ENCODE results near the gene RPS6KC1.
"Not testable (repeated sequence)": the region's sequence is repeated elsewhere in the genome, so short reads cannot be mapped to it uniquely, and the experiment has no call there.

The RPS6KC1 gene

DNA sequence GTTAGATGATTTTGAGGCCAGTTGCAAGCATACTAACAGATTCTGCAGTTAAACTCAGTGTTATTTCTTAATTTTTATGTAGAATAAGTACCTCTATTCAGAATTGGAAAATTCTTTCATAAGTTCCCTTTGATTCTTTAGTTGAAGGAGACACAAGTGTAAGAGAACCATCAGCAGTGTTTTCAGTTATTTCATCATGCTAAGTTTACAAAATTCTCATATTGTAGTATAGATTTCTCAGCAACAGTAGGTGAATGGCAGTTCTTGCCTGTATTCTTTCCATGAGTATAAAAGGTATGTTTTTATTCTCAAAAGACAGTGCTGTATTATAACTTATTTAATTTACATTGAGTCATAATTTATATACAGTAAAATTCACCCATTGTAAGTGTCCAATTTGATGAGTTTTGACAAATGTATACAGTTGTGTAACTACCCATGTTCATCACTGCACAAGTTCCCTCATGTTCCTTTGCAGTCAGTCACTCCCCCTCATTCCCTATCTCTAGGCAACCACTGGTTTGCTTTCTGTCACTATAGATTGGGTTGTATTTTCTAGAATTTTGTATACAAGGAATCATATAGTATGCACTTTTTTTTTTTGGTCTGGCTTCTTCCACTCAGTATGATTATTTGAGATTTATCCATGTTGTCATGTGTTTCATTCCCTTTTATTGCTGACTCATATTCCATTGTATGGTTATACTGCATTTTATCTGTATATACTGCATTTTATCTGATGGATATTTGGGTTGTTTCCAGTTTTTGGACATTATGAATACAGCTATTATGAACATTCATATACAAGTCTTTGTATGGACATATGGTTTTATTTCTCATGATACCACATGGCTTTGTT lies 3.9 kb downstream of the RPS6KC1 start:
- no peak for DNase-seq

GRCh38 chr1:213055767-213056166 lies 4.7 kb downstream of the RPS6KC1 start:
- DNase-seq, result no peak

DNA sequence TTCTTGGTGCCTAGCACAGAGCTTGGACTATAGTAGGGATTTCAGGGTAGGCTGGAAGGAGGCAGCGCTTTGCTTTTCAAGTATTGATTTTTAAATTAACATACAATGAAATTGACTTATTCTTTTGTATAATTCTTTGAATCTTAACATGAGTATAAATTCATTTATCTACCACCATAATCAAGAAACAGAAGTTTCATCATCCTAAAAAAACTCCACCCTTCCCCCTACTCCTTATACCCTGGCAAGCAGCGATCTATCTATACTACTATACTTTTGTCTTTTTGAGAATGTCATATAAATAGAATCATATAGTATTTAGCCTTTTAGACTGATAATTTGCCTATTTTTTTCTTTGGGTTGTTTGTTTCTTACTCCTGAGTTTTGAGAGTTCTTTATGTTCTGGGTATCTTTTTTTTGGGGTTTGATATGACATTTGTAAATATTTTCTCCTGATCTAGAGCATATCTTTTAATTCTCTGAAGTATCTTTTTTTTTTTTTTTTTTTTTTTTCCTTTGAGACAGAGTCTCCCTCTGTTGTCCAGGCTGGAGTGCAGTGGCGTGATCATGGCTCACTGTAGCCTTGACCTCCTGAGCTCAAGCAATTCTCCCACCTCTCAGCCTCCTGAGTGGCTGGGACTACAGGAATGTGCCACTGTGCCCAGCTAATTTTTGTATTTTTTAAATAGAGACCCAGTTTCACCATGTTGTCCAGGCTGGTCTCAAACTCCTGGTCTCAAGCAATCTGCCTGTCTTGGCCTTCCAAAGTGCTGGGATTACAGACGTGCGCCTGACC lies 6.4 kb downstream of the RPS6KC1 start:
- no peak for DNase-seq

GRCh38 chr1:213060836-213061235 lies 9.8 kb downstream of the RPS6KC1 start:
- DNase-seq, result peak; percentile 92

GRCh38 chr1:213061263-213061662 lies 10.2 kb downstream of the RPS6KC1 start:
- DNase-seq, result peak; percentile 78

GRCh38 chr1:213065800-213066199 lies 14.8 kb downstream of the RPS6KC1 start:
- no peak for DNase-seq

DNA sequence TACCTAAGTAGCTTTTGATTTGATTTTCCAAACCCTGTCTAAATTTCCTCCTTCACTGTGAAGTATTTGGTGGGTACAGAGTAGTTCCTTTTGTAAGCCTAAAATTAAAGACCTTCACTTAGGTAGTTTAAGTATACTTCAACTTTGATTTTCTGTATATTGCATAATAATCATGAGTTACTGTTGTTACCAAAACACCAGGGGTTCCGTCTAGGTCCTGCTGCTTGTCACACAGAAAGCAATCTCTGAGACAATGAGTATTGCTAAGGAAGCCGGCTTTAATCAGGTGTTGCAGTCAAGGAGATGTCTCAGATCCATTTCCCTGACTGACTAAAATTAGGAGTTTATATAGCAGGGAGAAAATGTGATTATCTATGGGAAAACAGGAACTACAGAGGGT lies 15.3 kb downstream of the RPS6KC1 start:
- no peak for DNase-seq

DNA sequence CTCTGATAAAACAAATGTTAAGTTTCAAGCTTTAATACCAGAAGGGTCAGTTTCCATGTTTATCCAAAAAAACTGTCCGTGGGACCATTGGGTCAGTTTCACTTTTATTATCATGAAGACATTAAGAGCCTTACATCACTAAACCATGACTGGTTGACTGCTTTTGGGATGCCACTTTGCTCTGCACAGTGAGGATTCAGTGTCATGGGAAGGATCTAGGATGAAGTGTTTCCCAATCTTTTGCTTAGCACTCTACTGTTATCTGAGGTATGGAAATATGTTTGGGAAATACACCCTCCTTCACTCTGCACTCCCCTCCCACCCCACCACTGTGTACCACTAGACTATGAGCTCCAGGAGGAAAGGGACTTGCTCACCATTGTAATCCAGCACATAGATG lies 16.3 kb downstream of the RPS6KC1 start:
- DNase-seq, result no peak

- DNase-seq, result no peak
Measured at GRCh38 chr1:213070406-213070805, 19.4 kb downstream of the RPS6KC1 start.

DNA sequence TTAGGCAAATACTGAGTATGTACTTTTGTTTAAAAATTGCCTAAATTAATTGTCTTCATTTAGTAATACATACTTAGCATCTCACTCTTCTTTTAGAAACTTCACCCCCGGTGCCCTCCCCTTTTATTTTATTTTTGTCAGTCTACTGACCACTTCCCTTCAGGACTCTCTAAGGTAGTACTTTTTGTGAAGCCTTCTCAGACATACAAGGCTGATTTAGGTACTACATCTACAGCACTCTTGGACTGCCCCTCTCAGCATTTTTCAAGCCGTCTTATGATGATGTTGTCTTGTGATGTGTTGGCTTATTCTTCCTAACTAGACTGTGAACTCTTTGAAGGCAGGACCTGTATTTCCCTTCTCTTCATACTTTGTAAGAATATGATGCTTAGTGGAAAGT lies 24.7 kb downstream of the RPS6KC1 start:
- DNase-seq, result no peak

DNA sequence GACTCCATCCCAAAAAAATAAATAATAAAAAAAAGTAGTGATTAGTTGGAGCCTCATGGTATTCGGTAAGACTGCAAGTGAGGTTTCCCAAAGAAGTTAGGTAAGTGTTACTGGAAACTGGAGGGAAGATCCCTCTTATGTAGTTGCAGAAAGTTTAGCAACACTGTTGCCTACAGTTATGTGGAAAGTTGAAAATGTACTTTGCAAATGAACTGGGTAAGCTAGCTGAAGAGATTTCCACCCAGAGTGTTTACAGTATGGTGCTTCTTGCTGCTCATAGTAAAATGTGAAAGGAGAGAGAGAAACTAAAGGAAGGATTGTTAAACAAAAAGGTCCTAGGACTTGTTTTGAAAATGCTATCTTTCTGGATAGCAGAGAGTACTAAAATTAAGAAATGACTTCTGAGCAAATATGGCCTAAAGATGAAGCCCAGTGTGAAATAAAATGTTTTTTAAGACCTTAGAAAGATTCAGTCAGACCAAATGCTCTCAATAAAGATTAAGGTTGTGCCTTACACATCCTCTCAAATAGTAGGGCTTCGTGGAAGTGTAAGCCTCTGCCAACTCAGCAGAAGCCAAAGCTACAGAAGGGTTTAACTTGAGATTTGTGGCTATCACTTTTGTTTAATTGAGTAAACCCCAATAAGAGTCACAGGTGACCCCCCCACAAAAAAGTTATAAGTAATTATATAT lies 31.5 kb downstream of the RPS6KC1 start:
- no peak for DNase-seq

DNA sequence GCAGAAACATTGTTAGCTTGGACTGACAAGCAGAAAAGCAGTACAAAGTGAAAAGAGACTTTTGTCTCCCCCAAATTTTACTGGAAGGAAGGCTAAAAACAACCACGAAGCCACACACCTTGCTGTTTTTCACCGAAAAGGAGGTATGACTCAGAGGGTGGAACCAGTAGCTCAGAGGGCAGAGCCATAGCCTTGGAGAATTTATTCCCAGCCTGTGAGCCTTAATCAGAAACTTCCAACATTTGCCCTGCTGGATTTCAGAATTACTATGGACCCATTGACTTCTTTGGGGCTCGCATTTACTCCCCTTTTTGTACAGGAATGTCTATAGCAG lies 32.0 kb downstream of the RPS6KC1 start:
- DNase-seq, result no peak

DNA sequence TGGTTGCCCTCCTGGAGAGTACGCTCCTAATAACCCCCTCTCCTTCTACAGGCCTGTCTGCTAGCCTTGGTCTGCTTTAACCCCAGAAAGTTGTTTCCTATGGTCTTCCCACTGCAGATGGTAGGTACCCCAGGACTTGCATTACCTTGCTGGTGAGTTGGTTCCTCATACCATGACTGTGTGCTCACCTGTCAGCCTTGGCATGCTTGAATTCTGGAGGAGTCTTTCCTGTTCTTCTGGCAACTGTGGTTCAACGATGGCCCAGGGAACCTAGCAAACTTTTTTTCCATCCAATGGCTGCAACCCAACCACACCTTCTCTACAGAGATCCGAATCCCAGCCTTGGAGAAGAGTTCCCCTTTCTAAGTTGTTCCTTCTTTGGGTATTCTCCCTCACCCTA lies 36.9 kb downstream of the RPS6KC1 start:
- DNase-seq, result no peak

DNA sequence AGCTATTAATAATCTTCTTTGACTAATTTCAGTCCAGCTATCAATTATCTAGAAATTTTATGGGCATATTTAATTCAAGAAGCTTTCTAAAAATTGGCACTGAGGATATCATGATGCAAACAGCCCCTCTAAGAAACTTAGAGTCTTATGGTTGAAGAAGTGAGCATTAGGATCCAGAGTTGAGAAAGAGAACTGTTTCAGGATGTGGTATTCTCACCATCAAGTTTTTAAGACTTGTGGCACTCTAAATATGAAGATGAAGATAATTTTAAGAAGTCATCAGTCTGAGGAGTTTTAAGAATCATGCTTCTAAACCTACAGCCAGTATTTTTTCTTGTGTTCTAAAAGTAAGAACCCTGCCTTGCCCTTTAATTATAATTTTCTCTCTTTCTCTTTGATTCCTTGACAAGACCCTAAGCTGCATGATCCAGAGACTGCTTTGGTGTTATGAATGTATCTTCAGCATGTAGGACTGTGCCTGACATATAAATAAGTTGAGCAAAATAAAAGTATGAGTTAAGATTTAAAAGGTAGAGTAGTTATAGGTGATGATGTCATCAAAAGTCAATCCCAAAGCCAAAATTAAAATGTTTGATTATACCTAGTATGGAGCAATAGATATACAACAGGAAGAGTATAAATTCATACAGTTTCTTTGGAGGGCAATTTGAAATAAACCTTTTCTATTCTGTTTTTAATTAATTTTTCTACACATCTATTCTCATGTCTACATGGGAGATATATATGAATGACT lies 39.1 kb downstream of the RPS6KC1 start:
- no peak for DNase-seq

- no peak for DNase-seq
Measured at GRCh38 chr1:213094446-213094845, 43.4 kb downstream of the RPS6KC1 start.

GRCh38 chr1:213095467-213095866 lies 44.4 kb downstream of the RPS6KC1 start:
- no peak for DNase-seq

DNA sequence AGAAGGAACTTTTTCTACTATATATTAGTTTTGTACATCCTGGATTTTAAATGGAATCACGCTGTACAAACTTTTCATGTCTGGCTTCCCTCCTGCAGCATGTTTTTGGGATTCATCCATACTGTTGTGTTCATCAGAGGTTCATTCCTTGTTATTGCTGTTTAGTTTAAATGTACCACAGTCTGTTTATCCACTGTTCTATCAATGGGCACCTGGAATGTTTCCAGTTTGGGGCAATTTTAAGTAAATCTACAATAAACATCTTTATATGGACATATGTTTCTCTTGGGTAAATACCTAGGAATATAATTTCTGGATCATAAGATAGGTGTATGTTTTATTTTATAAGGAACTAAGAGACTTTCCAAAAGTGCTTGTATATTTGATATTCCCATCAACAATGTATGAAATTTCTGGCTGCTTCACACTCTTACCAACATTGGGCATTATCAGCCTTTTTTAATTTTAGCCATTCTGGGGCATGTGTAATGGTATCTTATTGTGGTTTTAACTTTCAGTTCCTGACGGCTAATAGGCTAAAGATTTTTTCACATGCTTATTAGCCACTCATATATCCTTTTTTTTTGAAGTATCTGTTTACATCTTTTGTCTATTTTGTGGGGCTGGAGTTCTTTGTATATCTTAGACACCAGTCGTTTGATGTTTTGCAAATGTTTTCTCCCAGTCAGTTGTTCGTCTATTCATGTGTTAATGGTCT lies 48.8 kb downstream of the RPS6KC1 start:
- DNase-seq, result no peak

DNA sequence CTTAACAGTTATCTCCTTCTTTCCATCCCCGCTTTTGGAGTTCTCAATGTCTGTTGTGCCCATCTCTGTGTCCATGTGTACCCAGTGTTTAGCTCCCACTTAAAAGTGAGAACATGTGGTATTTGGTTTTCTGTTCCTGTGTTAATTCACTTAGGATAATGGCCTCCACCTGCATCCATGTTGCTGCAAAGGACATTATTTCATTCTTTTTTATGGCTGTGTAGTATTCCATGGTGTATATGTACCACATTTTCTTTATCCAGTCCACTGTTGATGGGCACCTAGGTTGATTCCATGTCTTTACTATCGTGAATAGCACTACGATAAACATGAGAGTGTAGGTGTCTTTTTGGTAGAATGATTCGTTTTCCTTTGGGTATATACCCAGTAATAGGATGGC lies 49.5 kb downstream of the RPS6KC1 start:
- not testable (repeated sequence) for DNase-seq

- DNase-seq, result no peak
Measured at GRCh38 chr1:213103377-213104306, 52.6 kb downstream of the RPS6KC1 start.

DNA sequence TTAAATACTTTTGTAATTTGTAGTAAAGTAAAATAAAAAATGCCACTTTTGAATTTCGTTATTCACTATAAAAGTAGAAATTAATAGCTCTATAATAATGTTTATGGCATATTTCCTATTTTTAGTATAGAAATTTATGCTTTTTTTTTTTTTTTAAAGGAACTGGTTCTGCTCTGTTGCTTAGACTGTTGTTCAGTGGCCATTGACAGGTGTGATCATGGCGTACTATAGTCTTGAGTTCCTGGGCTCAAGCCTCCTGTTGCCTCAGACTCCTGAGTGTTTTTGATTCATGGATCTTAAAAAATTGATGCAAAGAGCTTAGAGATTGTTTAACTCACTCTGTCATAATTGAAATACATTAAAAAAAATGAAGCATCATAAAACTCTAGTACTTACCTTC lies 53.6 kb downstream of the RPS6KC1 start:
- no peak for DNase-seq

DNA sequence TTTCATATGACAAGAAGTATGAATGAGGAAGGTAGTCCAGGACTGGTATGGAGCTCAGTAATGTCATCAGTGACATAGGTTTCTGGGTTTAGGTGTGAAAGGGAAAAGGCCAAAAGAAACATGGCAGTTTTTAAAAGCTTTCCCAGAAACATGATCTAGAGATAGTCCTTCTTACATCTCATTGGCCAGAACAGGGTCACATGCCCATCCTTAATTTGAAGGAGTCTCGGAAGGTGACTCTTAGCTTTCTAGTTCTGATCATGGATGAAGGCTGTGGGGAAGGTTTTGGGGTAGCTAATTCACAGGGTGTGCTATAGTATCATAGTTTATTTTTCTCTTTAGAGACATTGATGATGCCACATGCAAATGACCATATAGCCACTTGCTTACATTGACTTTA lies 55.3 kb downstream of the RPS6KC1 start:
- no peak for DNase-seq

All from NCI-H510A treated with DMSO at 0.1 percent for 48 hours (cell line).